ENCODE data around the gene SMAD4. TPM values are rescaled to one million over a fixed set of nuclear protein-coding genes. Genes with fewer than 3 reads are reported as not detected.

SMAD4 gene
- total RNA-seq, 1 donor from 2014 or later, result 121 TPM

DNA sequence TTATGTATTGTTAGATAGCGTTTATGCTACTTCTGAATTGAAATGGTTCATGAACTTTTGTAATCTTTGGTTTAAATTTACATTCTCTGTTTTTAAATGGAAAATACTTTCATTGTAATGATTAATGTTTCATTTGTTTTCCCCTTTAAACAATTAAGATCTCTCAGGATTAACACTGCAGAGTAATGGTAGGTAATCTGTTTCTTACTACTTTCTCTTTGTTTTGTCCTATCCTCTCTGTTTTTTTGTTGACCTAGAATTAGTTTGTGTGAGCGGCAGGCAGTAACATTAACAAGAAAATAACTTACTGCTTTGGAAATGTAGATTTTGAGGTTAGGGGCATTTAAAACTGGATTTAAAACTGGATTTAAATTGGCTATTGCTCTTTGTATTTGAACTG lies 19.1 kb downstream of the SMAD4 start:
- no peak for DNase-seq
- TF ChIP-seq, protein P1, sequence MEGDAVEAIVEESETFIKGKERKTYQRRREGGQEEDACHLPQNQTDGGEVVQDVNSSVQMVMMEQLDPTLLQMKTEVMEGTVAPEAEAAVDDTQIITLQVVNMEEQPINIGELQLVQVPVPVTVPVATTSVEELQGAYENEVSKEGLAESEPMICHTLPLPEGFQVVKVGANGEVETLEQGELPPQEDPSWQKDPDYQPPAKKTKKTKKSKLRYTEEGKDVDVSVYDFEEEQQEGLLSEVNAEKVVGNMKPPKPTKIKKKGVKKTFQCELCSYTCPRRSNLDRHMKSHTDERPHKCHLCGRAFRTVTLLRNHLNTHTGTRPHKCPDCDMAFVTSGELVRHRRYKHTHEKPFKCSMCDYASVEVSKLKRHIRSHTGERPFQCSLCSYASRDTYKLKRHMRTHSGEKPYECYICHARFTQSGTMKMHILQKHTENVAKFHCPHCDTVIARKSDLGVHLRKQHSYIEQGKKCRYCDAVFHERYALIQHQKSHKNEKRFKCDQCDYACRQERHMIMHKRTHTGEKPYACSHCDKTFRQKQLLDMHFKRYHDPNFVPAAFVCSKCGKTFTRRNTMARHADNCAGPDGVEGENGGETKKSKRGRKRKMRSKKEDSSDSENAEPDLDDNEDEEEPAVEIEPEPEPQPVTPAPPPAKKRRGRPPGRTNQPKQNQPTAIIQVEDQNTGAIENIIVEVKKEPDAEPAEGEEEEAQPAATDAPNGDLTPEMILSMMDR (IDR thresholded peaks at IDR 0.05; ENCODE audit: partially characterized antibody, unreplicated experiment), result no peak
- Mint-ChIP-seq H3K27me3 (ENCODE audit: unreplicated experiment) (no peaks in the 10 kb centered on the region), H3K4me3 (ENCODE audit: unreplicated experiment) (no peak overlapping the region), H3K27ac (ENCODE audit: unreplicated experiment) (no peak overlapping the region), H3K4me1 (ENCODE audit: low read depth, unreplicated experiment) (peaks cover 2% of the 10 kb centered on the region), H3K9me3 (ENCODE audit: unreplicated experiment) (no peaks in the 10 kb centered on the region), H3K36me3 (ENCODE audit: unreplicated experiment) (no peaks in the 10 kb centered on the region)

DNA sequence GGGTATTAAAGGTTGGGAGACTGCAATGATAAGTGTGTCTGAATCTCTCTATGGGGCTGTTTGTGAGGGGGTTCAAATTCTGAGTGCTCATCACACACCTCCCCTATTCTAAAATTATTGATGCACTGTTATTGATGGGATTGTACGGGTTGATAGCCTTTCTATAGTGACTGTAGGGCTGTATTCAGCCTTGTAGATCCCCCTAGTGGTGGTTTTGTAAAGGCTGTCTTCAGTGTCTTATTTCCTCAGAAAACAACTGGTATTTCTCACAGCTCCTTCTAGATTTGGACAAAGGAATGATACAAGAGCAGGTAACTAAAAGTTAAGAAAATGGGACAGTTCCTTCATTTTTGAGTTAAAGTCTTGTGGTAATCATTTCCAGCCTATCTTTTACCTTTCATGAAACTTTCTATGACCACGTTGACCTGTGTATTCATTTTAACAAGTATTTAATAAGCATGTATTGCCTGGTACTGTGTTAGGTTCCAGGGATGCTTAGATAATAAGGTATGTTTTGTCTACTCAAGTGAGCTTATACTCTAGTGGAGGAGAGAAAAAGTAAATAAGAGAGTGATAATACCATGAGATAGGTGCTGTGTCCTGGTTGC lies 21.2 kb downstream of the SMAD4 start:
- no peaks in the 10 kb centered on the region for H3K36me3 Mint-ChIP-seq (ENCODE audit: unreplicated experiment)
- H3K4me1 Mint-ChIP-seq (ENCODE audit: low read depth, unreplicated experiment), result no peaks in the 10 kb centered on the region
- DNase-seq, result no peak
- peak overlapping the region; percentile 68 for H3K27ac Mint-ChIP-seq (ENCODE audit: unreplicated experiment)
- H3K9me3 Mint-ChIP-seq (ENCODE audit: unreplicated experiment), result no peaks in the 10 kb centered on the region
- no peak overlapping the region for H3K4me3 Mint-ChIP-seq (ENCODE audit: unreplicated experiment)
- TF ChIP-seq, protein P1 (IDR thresholded peaks at IDR 0.05; ENCODE audit: partially characterized antibody, unreplicated experiment), result peak; percentile 86
- no peaks in the 10 kb centered on the region for H3K27me3 Mint-ChIP-seq (ENCODE audit: unreplicated experiment)

DNA sequence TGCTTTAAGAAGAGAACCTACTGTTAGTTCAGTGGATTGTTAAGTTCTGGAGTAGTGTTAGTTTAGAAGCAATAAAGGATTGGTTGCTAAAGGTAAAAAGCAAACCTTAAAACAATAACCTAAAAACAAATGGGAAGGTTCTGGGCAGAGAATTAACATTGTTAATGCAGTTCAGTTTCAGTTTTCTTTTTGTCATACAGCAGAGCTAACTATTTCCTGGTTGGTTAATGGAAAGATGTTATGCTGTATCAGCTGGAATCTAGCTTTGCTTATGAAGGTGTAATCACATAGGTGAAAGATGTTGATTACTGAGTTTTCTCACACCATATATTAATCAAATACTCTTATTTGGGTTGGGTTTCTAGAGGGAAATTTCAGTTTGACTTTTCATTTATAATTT lies 23.8 kb downstream of the SMAD4 start:
- TF ChIP-seq, protein P1 (IDR thresholded peaks at IDR 0.05; ENCODE audit: partially characterized antibody, unreplicated experiment), result no peak
- no peaks in the 10 kb centered on the region for H3K4me1 Mint-ChIP-seq (ENCODE audit: low read depth, unreplicated experiment)
- H3K9me3 Mint-ChIP-seq (ENCODE audit: unreplicated experiment), result no peaks in the 10 kb centered on the region
- DNase-seq, result no peak
- no peaks in the 10 kb centered on the region for H3K36me3 Mint-ChIP-seq (ENCODE audit: unreplicated experiment)
- no peak overlapping the region for H3K27ac Mint-ChIP-seq (ENCODE audit: unreplicated experiment)
- no peak overlapping the region for H3K4me3 Mint-ChIP-seq (ENCODE audit: unreplicated experiment)
- H3K27me3 Mint-ChIP-seq (ENCODE audit: unreplicated experiment), result no peaks in the 10 kb centered on the region

DNA sequence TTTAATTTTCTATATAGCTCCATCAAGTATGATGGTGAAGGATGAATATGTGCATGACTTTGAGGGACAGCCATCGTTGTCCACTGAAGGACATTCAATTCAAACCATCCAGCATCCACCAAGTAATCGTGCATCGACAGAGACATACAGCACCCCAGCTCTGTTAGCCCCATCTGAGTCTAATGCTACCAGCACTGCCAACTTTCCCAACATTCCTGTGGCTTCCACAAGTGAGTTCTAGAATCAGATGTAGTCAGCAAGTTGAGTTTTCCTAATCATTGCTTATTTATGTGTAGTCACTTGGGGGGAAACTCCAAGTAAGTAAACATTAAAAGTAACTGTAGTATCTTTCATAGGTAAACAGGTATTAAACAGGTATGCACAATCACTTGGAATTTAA lies 24.8 kb downstream of the SMAD4 start:
- no peaks in the 10 kb centered on the region for H3K4me1 Mint-ChIP-seq (ENCODE audit: low read depth, unreplicated experiment)
- no peaks in the 10 kb centered on the region for H3K9me3 Mint-ChIP-seq (ENCODE audit: unreplicated experiment)
- DNase-seq, result no peak
- H3K27me3 Mint-ChIP-seq (ENCODE audit: unreplicated experiment), result no peaks in the 10 kb centered on the region
- H3K27ac Mint-ChIP-seq (ENCODE audit: unreplicated experiment), result no peak overlapping the region
- no peaks in the 10 kb centered on the region for H3K36me3 Mint-ChIP-seq (ENCODE audit: unreplicated experiment)
- TF ChIP-seq, protein P1 (IDR thresholded peaks at IDR 0.05; ENCODE audit: partially characterized antibody, unreplicated experiment), result no peak
- no peak overlapping the region for H3K4me3 Mint-ChIP-seq (ENCODE audit: unreplicated experiment)

DNA sequence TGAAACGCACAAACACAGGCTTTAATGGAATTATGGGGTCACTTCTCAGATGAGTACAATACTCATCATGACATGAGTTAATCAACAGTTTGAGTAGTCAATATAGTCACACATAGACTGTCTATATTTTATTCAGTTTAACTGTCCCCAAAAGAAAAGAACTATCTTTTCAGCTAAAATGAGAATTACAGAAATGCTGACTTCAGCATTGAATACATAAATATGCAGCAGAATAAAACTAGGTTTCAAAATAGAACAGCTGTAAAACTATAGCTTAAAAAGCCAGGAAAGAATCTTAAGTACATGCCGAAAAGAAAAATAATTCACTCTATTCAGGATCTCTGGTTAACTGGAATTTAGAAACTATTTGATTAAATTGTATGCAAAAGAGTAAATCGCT lies 30.0 kb downstream of the SMAD4 start:
- TF ChIP-seq, protein P1 (IDR thresholded peaks at IDR 0.05; ENCODE audit: partially characterized antibody, unreplicated experiment), result no peak
- Mint-ChIP-seq H3K4me3 (ENCODE audit: unreplicated experiment) (no peak overlapping the region), H3K36me3 (ENCODE audit: unreplicated experiment) (peaks cover 4% of the 10 kb centered on the region), H3K4me1 (ENCODE audit: low read depth, unreplicated experiment) (no peaks in the 10 kb centered on the region), H3K9me3 (ENCODE audit: unreplicated experiment) (peaks cover 2% of the 10 kb centered on the region), H3K27me3 (ENCODE audit: unreplicated experiment) (no peaks in the 10 kb centered on the region), H3K27ac (ENCODE audit: unreplicated experiment) (no peak overlapping the region)
- DNase-seq, result no peak
